Panc1 (cell line): ENCODE results near the gene MAPT. TPM values are rescaled to one million over a fixed set of nuclear protein-coding genes. Genes with fewer than 3 reads are reported as not detected.

Experiments
- ATAC-seq: fragments of 200-7000 bp; cut with Tn5 transposase; 2 replicates; pipeline ENCODE4 v1.9.1; 2020; ENCODE audit warnings: mild to moderate bottlenecking, moderate library complexity
- BruUV-seq: library from RNA; stranded (reverse); fragments of 400-500 nt; replicated peaks from 2 replicates; lab custom pipeline; 2021; lab: Mats Ljungman, UMichigan
- CTCF ChIA-PET: fragments of 300-600 bp; sonication (Branson Sonifier 250); formaldehyde crosslinking; loops from one replicate; lab custom pipeline; 2022; ENCODE audit warnings: antibody characterized with exemption; lab: Charles Lee
- POLR2A ChIA-PET: fragments of 300-600 bp; sonication (Branson Sonifier 250); formaldehyde crosslinking; loops from one replicate; lab custom pipeline; 2022; ENCODE audit warnings: antibody characterized with exemption; lab: Charles Lee
- DNase-seq: peaks from one replicate; pipeline ENCODE4 v3.0.0-alpha.2; 2010; ENCODE audit warnings: low read depth, low spot score
- H3K27ac ChIP-seq: 2 replicates; pipeline ENCODE4 v1.5.1; 2011; ENCODE audit warnings: mild to moderate bottlenecking, low read length, inconsistent platforms
- H3K27me3 ChIP-seq: fragments of 200-500 bp; sonication (Bioruptor generic); 2 replicates; pipeline ENCODE4 v1.6.0; 2014; ENCODE audit warnings: low read length, inconsistent platforms; ENCODE audit not compliant: control insufficient read depth, insufficient read depth
- H3K36me3 ChIP-seq: fragments of 200-500 bp; sonication (Bioruptor generic); 2 replicates; pipeline ENCODE4 v1.5.1; 2014; ENCODE audit warnings: inconsistent platforms, mild to moderate bottlenecking, low read length, moderate library complexity; ENCODE audit not compliant: control insufficient read depth, insufficient read depth
- H3K4me1 ChIP-seq: 2 replicates; pipeline ENCODE4 v1.5.1; 2011; ENCODE audit warnings: inconsistent platforms, mild to moderate bottlenecking, low read length, moderate library complexity; ENCODE audit not compliant: control insufficient read depth, insufficient read depth
- H3K4me3 ChIP-seq, 2 experiments: 2 replicates each; pipeline ENCODE4 v1.5.1; 2011 to 2012; ENCODE audit warnings: low read depth in 2 of 2, low read length in 2 of 2, mild to moderate bottlenecking in 2 of 2, inconsistent platforms in 1 of 2, moderate library complexity in 1 of 2
- H3K9me3 ChIP-seq: fragments of 200-500 bp; sonication (Bioruptor generic); 2 replicates; pipeline ENCODE4 v1.5.1; 2014; ENCODE audit warnings: low read depth, mild to moderate bottlenecking, inconsistent platforms, low read length, moderate library complexity; ENCODE audit not compliant: control insufficient read depth, insufficient read depth
- POLR2AphosphoS5 ChIP-seq: IDR thresholded peaks from 2 replicates; pipeline ENCODE4 v1.6.1; 2012; ENCODE audit warnings: mild to moderate bottlenecking, low read depth, low read length, moderate library complexity
- SIN3A ChIP-seq: IDR thresholded peaks from 2 replicates; pipeline ENCODE4 v1.6.1; 2012; ENCODE audit warnings: low read depth, mild to moderate bottlenecking, low read length, moderate library complexity, borderline replicate concordance; ENCODE audit not compliant: insufficient read depth
- TCF7L2 ChIP-seq: IDR thresholded peaks from 2 replicates; pipeline ENCODE4 v1.6.1; 2011; ENCODE audit warnings: mild to moderate bottlenecking, low read depth, low read length, inconsistent platforms
- in situ Hi-C: cut with HindIII; loops from 2 replicates; pipeline ENCODE4 v1.10.0; 2016; ENCODE audit warnings: low sequenced_read_pairs, low pct_unique_long_range_greater_than_20kb
- intact Hi-C: fragments of 100-400 bp; cut with micrococcal nuclease; formaldehyde crosslinking; loops from one replicate; pipeline ENCODE4 v1.10.0; 2022; ENCODE audit not compliant: unreplicated experiment
- total RNA-seq: library from RNA; stranded (reverse); gene quantifications from one replicate; pipeline ENCODE4 v1.2.1, GENCODE V29; 2021; ENCODE audit not compliant: unreplicated experiment
- TF ChIP-seq, protein P1 (sequence below), 2 experiments: IDR thresholded peaks; 2 replicates each; pipeline ENCODE4 v1.6.1; 2011 to 2012; ENCODE audit warnings: low read depth in 2 of 2, control low read depth in 1 of 2, low read length in 1 of 2, mild to moderate bottlenecking in 1 of 2, moderate library complexity in 1 of 2; ENCODE audit not compliant: insufficient read depth in 1 of 2
- TF ChIP-seq, protein P2 (sequence below): fragments of 450-650 bp; IDR thresholded peaks from 2 replicates; pipeline ENCODE4 v1.5.1; 2017; ENCODE audit warnings: mild to moderate bottlenecking

Gene MAPT
- total RNA-seq, 1 experiment from 2014 or later, result 0.59 TPM

DNA sequence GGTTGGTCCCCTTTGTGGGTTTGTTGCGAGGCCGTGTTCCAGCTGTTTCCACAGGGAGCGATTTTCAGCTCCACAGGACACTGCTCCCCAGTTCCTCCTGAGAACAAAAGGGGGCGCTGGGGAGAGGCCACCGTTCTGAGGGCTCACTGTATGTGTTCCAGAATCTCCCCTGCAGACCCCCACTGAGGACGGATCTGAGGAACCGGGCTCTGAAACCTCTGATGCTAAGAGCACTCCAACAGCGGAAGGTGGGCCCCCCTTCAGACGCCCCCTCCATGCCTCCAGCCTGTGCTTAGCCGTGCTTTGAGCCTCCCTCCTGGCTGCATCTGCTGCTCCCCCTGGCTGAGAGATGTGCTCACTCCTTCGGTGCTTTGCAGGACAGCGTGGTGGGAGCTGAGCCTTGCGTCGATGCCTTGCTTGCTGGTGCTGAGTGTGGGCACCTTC, 77.4 kb downstream of the MAPT start:
- ChIA-PET CTCF (no interaction called here), POLR2A (no interaction called here)
- Histone ChIP-seq H3K27me3 (no peaks in the 10 kb centered on the region; the same call in 1 of the 2 replicates), H3K4me1 (no peaks in the 10 kb centered on the region), H3K27ac (no peak overlapping the region), H3K9me3 (no peaks in the 10 kb centered on the region), H3K4me3 (no peak overlapping the region), H3K36me3 (no peaks in the 10 kb centered on the region; the same call in 1 of the 2 replicates)
- TF ChIP-seq, protein P1, sequence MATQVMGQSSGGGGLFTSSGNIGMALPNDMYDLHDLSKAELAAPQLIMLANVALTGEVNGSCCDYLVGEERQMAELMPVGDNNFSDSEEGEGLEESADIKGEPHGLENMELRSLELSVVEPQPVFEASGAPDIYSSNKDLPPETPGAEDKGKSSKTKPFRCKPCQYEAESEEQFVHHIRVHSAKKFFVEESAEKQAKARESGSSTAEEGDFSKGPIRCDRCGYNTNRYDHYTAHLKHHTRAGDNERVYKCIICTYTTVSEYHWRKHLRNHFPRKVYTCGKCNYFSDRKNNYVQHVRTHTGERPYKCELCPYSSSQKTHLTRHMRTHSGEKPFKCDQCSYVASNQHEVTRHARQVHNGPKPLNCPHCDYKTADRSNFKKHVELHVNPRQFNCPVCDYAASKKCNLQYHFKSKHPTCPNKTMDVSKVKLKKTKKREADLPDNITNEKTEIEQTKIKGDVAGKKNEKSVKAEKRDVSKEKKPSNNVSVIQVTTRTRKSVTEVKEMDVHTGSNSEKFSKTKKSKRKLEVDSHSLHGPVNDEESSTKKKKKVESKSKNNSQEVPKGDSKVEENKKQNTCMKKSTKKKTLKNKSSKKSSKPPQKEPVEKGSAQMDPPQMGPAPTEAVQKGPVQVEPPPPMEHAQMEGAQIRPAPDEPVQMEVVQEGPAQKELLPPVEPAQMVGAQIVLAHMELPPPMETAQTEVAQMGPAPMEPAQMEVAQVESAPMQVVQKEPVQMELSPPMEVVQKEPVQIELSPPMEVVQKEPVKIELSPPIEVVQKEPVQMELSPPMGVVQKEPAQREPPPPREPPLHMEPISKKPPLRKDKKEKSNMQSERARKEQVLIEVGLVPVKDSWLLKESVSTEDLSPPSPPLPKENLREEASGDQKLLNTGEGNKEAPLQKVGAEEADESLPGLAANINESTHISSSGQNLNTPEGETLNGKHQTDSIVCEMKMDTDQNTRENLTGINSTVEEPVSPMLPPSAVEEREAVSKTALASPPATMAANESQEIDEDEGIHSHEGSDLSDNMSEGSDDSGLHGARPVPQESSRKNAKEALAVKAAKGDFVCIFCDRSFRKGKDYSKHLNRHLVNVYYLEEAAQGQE (IDR thresholded peaks at IDR 0.05; ENCODE audit: insufficient read depth in 1 of 2, low read depth in 2 of 2, low read length in 1 of 2), result no peak
- TF ChIP-seq TCF7L2 (no peak), SIN3A (no peak), POLR2AphosphoS5 (no peak)
- TF ChIP-seq, protein P2, sequence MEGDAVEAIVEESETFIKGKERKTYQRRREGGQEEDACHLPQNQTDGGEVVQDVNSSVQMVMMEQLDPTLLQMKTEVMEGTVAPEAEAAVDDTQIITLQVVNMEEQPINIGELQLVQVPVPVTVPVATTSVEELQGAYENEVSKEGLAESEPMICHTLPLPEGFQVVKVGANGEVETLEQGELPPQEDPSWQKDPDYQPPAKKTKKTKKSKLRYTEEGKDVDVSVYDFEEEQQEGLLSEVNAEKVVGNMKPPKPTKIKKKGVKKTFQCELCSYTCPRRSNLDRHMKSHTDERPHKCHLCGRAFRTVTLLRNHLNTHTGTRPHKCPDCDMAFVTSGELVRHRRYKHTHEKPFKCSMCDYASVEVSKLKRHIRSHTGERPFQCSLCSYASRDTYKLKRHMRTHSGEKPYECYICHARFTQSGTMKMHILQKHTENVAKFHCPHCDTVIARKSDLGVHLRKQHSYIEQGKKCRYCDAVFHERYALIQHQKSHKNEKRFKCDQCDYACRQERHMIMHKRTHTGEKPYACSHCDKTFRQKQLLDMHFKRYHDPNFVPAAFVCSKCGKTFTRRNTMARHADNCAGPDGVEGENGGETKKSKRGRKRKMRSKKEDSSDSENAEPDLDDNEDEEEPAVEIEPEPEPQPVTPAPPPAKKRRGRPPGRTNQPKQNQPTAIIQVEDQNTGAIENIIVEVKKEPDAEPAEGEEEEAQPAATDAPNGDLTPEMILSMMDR, result no peak
- intact Hi-C loops (no loop called here), in situ Hi-C loops (no loop called here)
- no TSS peak for BruUV-seq
- no peak for DNase-seq
- ATAC-seq, result no peak

DNA sequence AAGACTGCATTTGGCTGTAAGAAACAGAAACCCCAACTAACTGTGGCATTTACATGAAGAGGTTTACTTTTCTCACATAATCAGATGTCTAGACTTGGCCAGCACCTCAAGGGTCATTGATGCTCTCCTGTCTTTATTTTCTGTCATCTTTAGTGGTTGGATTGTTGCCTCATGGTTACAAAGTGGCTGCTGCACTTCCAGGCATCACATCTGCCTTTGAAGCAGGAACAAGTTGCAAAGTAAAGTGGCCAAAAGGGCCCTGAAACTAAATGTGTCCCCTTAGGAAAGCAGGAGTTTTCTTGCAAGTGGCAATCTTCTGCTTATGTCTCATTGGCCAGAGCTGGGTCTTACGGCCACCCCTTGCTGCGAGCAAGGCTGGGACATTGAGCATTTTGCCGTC, 78.2 kb downstream of the MAPT start:
- Histone ChIP-seq H3K27me3 (no peaks in the 10 kb centered on the region; the same call in 1 of the 2 replicates), H3K4me3 (no peak overlapping the region), H3K9me3 (no peaks in the 10 kb centered on the region), H3K27ac (no peak overlapping the region), H3K36me3 (no peaks in the 10 kb centered on the region), H3K4me1 (no peaks in the 10 kb centered on the region)
- ChIA-PET POLR2A (no interaction called here), CTCF (no interaction called here)
- no peak for DNase-seq
- no peak for TF ChIP-seq TCF7L2
- TF ChIP-seq, protein P1 (IDR thresholded peaks at IDR 0.05; ENCODE audit: insufficient read depth in 1 of 2, low read depth in 2 of 2, low read length in 1 of 2), result no peak
- TF ChIP-seq, protein P2, result no peak
- TF ChIP-seq POLR2AphosphoS5, result no peak
- no peak for TF ChIP-seq SIN3A
- intact Hi-C loops (no loop called here), in situ Hi-C loops (no loop called here)
- ATAC-seq, result no peak
- BruUV-seq, result no TSS peak
